Uterus (tissue), 2 donors: ENCODE data around the gene HUNK.

Experiments used
- CTCF ChIP-seq, 4 experiments: fragments of 200-600 bp in 2 of 4; fragments of 450-650 bp in 2 of 4; sonication (generic) in 2 of 4; IDR thresholded peaks; one replicate each; pipeline ENCODE4 v1.5.1; 2016 to 2019; ENCODE audit warnings: antibody characterized with exemption in 4 of 4, mild to moderate bottlenecking in 2 of 4, moderate library complexity in 1 of 4
- POLR2A ChIP-seq, 2 donors: fragments of 450-650 bp; IDR thresholded peaks; one replicate each; pipeline ENCODE4 v1.6.1; 2016; ENCODE audit warnings: antibody characterized with exemption in 2 of 2, mild to moderate bottlenecking in 1 of 2, moderate library complexity in 1 of 2

GRCh38 chr21:31896019-31896418 lies 23.2 kb downstream of the HUNK start:
- TF ChIP-seq CTCF (IDR thresholded peaks at IDR 0.05) (no peak), POLR2A (IDR thresholded peaks at IDR 0.05) (no peak)
